Sigmoid colon (tissue), 4 donors: ENCODE measurements around the gene HS3ST4.

Experiments used
- CTCF ChIP-seq, 4 experiments: fragments of 450-650 bp in 3 of 4; fragments of 200-600 bp in 1 of 4; IDR thresholded peaks; one replicate each; pipeline ENCODE4 v1.5.1; 2016 to 2019; ENCODE audit warnings: antibody characterized with exemption in 4 of 4, mild to moderate bottlenecking in 3 of 4, moderate library complexity in 2 of 4
- EP300 ChIP-seq, 4 donors: sonication (generic); formaldehyde crosslinking; IDR thresholded peaks; one replicate each; pipeline ENCODE4 v1.6.1; 2017; ENCODE audit warnings: antibody characterized with exemption in 4 of 4
- POLR2A ChIP-seq, 2 donors: fragments of 450-650 bp; IDR thresholded peaks; one replicate each; pipeline ENCODE4 v1.6.1; 2016; ENCODE audit warnings: antibody characterized with exemption in 2 of 2, mild to moderate bottlenecking in 2 of 2, moderate library complexity in 2 of 2
- POLR2AphosphoS5 ChIP-seq, 4 donors: sonication (generic); formaldehyde crosslinking; IDR thresholded peaks; one replicate each; pipeline ENCODE4 v1.6.1; 2017; ENCODE audit warnings: antibody characterized with exemption in 4 of 4

DNA sequence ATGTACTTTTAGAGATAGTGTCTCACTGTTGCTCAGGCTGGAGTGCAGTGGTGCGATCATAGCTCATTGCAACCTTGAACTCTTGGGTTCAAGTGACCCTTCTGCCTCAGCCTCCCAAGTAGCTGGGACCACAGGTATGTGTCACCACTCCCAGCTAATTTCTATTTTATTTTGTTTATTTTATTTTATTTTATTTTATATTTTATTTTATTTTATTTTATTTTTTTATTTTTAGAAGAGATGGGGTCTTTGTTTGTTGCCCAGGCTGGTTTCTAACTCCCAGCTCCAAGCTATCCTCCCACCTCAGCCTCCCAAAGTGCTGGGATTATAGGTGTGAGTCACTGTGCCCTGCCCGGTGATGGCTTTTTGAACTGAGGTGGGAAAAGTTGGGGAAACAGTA lies 35.1 kb upstream of the HS3ST4 start:
- TF ChIP-seq CTCF (IDR thresholded peaks at IDR 0.05): no peak
- TF ChIP-seq EP300 (IDR thresholded peaks at IDR 0.05): no peak
- no peak for TF ChIP-seq POLR2AphosphoS5 (IDR thresholded peaks at IDR 0.05)
- TF ChIP-seq POLR2A (IDR thresholded peaks at IDR 0.05): no peak
